IMR-90 (cell line): ENCODE measurements around the gene HOXD13.

Source experiments
- CTCF ChIP-seq: conservative IDR thresholded peaks from 2 replicates; pipeline ENCODE4 v1.5.1; 2012; ENCODE audit warnings: mild to moderate bottlenecking, low read depth, low read length, improper control_type of control experiment
- NFE2L2 ChIP-seq: fragments of 150-350 bp; IDR thresholded peaks from 2 replicates; pipeline ENCODE4 v1.6.1; 2016; ENCODE audit warnings: low read depth, mild to moderate bottlenecking, low read length
- POLR2A ChIP-seq: IDR thresholded peaks from 2 replicates; pipeline ENCODE4 v1.6.1; 2012; ENCODE audit warnings: mild to moderate bottlenecking, low read depth, low read length

GRCh38 chr2:176129813-176130146 lies 37.3 kb downstream of the HOXD13 start:
- TF ChIP-seq CTCF (no peak), NFE2L2 (no peak), POLR2A (no peak)
